ENCODE results near the gene GIMAP1.
A peak's percentile ranks its signal among the peaks of the same experiment; 100 is the strongest.
"Not testable (repeated sequence)": the region's sequence is repeated elsewhere in the genome, so short reads cannot be mapped to it uniquely, and the experiment has no call there.

GIMAP1 gene

GRCh38 chr7:150716368-150716767 lies at the start of gene GIMAP1:
Gene GIMAP1 (plus strand): TSS chr7:150716613. CDS start chr7:150719048, 2,435 bp downstream.
- H3K9ac ChIP-seq (ENCODE audit: low read length) = no peak within 1 kb of the TSS
- no peak within 1 kb of the TSS for H3K27ac ChIP-seq (ENCODE audit: low read length)
- H3K9me2 ChIP-seq (replicated peaks; ENCODE audit: insufficient read depth, low read length) = no peaks in the 10 kb centered on the region
- H3K36me3 ChIP-seq (replicated peaks; ENCODE audit: insufficient read depth, low read length) = no peaks in the 10 kb centered on the region
- no peak for TF ChIP-seq EZH2phosphoT487 (IDR thresholded peaks at IDR 0.05; ENCODE audit: low read length)
- TF ChIP-seq CTCF (IDR thresholded peaks at IDR 0.05; ENCODE audit: low read length) = no peak
- TF ChIP-seq EZH2 (optimal IDR thresholded peaks at IDR 0.05; ENCODE audit: low read depth, low read length) = no peak
- no peaks in the 10 kb centered on the region for H3K9me3 ChIP-seq (replicated peaks; ENCODE audit: insufficient read depth, low read length)
- H4K20me1 ChIP-seq (ENCODE audit: insufficient read depth, low read length) = no peaks in the 10 kb centered on the region
- no peak within 1 kb of the TSS for H2AFZ ChIP-seq (ENCODE audit: low read length)
- no peak within 1 kb of the TSS for H3K4me3 ChIP-seq (ENCODE audit: low read length)
- no peaks in the 10 kb centered on the region for H3K4me1 ChIP-seq (ENCODE audit: low read length)
- DNase-seq = no peak
- no peaks in the 10 kb centered on the region for H3K27me3 ChIP-seq (replicated peaks; ENCODE audit: insufficient read depth, low read length)
- no peak within 1 kb of the TSS for H3K4me2 ChIP-seq (ENCODE audit: low read depth, low read length)
- no peaks in the 10 kb centered on the region for H3F3A ChIP-seq (ENCODE audit: insufficient read depth, low read length)
- no peaks in the 10 kb centered on the region for H3K79me2 ChIP-seq (ENCODE audit: low read length)

GRCh38 chr7:150668472-150668911 lies 47.9 kb upstream of the GIMAP1 start:
- Histone ChIP-seq H3K4me1 (ENCODE audit: low read length) (peaks cover 19% of the 10 kb centered on the region), H4K20me1 (ENCODE audit: insufficient read depth, low read length) (no peaks in the 10 kb centered on the region), H2AFZ (ENCODE audit: low read length) (no peak overlapping the region), H3K4me2 (ENCODE audit: low read depth, low read length) (no peak overlapping the region), H3K27me3 (replicated peaks; ENCODE audit: insufficient read depth, low read length) (no peaks in the 10 kb centered on the region), H3K9me3 (replicated peaks; ENCODE audit: insufficient read depth, low read length) (no peaks in the 10 kb centered on the region), H3K36me3 (replicated peaks; ENCODE audit: insufficient read depth, low read length) (no peaks in the 10 kb centered on the region), H3K27ac (ENCODE audit: low read length) (no peak overlapping the region), H3F3A (ENCODE audit: insufficient read depth, low read length) (0 out of 2 replicates have a peak, but pooled peaks cover 3% of the 10 kb centered on the region), H3K9ac (ENCODE audit: low read length) (no peak overlapping the region), H3K4me3 (ENCODE audit: low read length) (no peak overlapping the region), H3K9me2 (replicated peaks; ENCODE audit: insufficient read depth, low read length) (no peaks in the 10 kb centered on the region), H3K79me2 (ENCODE audit: low read length) (no peaks in the 10 kb centered on the region)
- peak; percentile 51 for DNase-seq
- TF ChIP-seq EZH2phosphoT487 (IDR thresholded peaks at IDR 0.05; ENCODE audit: low read length) = no peak
- no peak for TF ChIP-seq EZH2 (optimal IDR thresholded peaks at IDR 0.05; ENCODE audit: low read depth, low read length)
- no peak for TF ChIP-seq CTCF (IDR thresholded peaks at IDR 0.05; ENCODE audit: low read length)

- Histone ChIP-seq H3K79me2 (ENCODE audit: low read length) (no peaks in the 10 kb centered on the region), H3K4me2 (ENCODE audit: low read depth, low read length) (no peak overlapping the region), H2AFZ (ENCODE audit: low read length) (no peak overlapping the region), H3K9me3 (replicated peaks; ENCODE audit: insufficient read depth, low read length) (no peaks in the 10 kb centered on the region), H3K4me1 (ENCODE audit: low read length) (peaks cover 14% of the 10 kb centered on the region), H3K9ac (ENCODE audit: low read length) (no peak overlapping the region), H3K36me3 (replicated peaks; ENCODE audit: insufficient read depth, low read length) (no peaks in the 10 kb centered on the region), H4K20me1 (ENCODE audit: insufficient read depth, low read length) (no peaks in the 10 kb centered on the region), H3F3A (ENCODE audit: insufficient read depth, low read length) (0 out of 2 replicates have a peak, but pooled peaks cover 3% of the 10 kb centered on the region), H3K27ac (ENCODE audit: low read length) (no peak overlapping the region), H3K9me2 (replicated peaks; ENCODE audit: insufficient read depth, low read length) (no peaks in the 10 kb centered on the region), H3K4me3 (ENCODE audit: low read length) (no peak overlapping the region), H3K27me3 (replicated peaks; ENCODE audit: insufficient read depth, low read length) (no peaks in the 10 kb centered on the region)
- TF ChIP-seq CTCF (IDR thresholded peaks at IDR 0.05; ENCODE audit: low read length) = no peak
- TF ChIP-seq EZH2phosphoT487 (IDR thresholded peaks at IDR 0.05; ENCODE audit: low read length) = no peak
- TF ChIP-seq EZH2 (optimal IDR thresholded peaks at IDR 0.05; ENCODE audit: low read depth, low read length) = no peak
- no peak for DNase-seq
Measured at GRCh38 chr7:150668977-150669376, 47.4 kb upstream of the GIMAP1 start.

- H3K9ac ChIP-seq (ENCODE audit: low read length); H3K9me3 ChIP-seq (replicated peaks; ENCODE audit: insufficient read depth, low read length); H3K4me3 ChIP-seq (ENCODE audit: low read length); DNase-seq; H3K4me2 ChIP-seq (ENCODE audit: low read depth, low read length); H3K27ac ChIP-seq (ENCODE audit: low read length); H2AFZ ChIP-seq (ENCODE audit: low read length); H3K9me2 ChIP-seq (replicated peaks; ENCODE audit: insufficient read depth, low read length); H4K20me1 ChIP-seq (ENCODE audit: insufficient read depth, low read length); H3K79me2 ChIP-seq (ENCODE audit: low read length); H3K36me3 ChIP-seq (replicated peaks; ENCODE audit: insufficient read depth, low read length); H3F3A ChIP-seq (ENCODE audit: insufficient read depth, low read length): not testable (repeated sequence)
- Histone ChIP-seq H3K27me3 (replicated peaks; ENCODE audit: insufficient read depth, low read length) (peaks cover 13% of the 10 kb centered on the region), H3K4me1 (ENCODE audit: low read length) (peaks cover 13% of the 10 kb centered on the region)
Measured at GRCh38 chr7:150671798-150672585, 44.4 kb upstream of the GIMAP1 start.
